HG02852 (cell line): Measurements from ENCODE around the gene ATP8A2.

Experiments used
- ATAC-seq: cut with Tn5 transposase; IDR thresholded peaks from one replicate; pipeline ENCODE4 v1.9.1; 2021; ENCODE audit warnings: mild to moderate bottlenecking, moderate library complexity; ENCODE audit not compliant: unreplicated experiment

Gene ATP8A2

GRCh38 chr13:25987987-25988386, 616.2 kb downstream of the ATP8A2 start:
- no peak for ATAC-seq

- ATAC-seq: no peak
Measured at GRCh38 chr13:25988661-25989060, 616.9 kb downstream of the ATP8A2 start.

- ATAC-seq: no peak
Measured at GRCh38 chr13:25990801-25991200, 619.0 kb downstream of the ATP8A2 start.

DNA sequence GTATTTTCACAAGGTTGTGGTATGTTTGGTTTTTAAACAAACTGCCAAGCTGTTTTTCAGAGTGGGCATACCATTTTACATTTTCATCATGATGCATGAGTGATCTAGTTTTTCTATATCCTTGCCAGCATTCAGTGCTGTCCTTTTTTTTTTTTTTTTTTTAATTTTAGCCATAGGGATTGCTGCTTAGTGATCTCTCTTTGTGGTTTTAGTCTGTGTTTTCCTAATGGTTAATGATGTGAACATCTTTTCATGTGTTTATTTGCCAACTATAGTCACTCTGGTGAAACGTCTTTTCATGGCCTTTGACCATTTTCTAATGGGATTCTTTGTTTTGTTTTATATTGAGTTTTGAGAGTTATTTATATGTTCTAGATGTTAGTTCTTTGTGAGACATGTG, 620.3 kb downstream of the ATP8A2 start:
- ATAC-seq: no peak

- no peak for ATAC-seq
Measured at GRCh38 chr13:26007261-26008125, 635.7 kb downstream of the ATP8A2 start.

- no peak for ATAC-seq
Measured at GRCh38 chr13:26010487-26011207, 638.9 kb downstream of the ATP8A2 start.

GRCh38 chr13:26011208-26011573, 639.4 kb downstream of the ATP8A2 start:
- ATAC-seq: no peak

DNA sequence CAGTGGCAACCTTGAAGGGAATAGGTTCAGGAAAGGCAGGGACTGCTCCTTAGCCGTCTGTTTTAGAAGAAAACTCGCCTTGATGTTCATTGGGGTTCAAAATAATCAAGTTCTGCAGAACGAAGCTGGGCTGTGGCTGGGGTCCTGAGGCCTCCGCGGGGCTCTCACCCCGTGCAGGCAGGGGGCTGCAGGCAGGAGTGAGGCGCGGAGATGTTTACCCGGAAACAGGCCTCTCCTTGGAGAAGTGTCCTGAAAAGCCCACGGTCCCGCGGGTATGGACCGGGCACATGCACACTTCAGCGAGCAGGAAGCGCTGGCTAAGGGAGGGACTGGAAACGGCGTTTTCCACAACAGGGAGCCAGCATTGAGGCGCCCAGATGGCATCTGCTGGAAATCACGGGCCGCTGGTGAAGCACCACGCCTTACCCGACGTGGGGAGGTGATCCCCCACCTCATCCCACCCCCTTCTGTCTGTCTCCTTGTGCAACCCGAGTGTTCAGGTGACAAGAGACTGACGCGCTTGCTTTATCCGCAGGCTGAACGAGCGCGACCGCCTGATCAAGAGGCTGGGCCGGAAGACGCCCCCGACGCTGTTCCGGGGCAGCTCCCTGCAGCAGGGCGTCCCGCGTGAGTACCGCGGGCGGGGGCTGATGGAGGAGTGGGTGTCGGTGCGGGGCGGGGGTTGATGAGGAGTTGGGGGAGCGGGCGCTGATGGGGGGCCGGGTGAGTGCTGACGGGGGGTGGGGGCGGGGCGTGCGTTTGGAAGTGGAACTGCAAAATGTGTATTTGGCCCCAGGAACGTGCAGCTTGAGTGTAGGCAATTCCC, 640.4 kb downstream of the ATP8A2 start:
- no peak for ATAC-seq

DNA sequence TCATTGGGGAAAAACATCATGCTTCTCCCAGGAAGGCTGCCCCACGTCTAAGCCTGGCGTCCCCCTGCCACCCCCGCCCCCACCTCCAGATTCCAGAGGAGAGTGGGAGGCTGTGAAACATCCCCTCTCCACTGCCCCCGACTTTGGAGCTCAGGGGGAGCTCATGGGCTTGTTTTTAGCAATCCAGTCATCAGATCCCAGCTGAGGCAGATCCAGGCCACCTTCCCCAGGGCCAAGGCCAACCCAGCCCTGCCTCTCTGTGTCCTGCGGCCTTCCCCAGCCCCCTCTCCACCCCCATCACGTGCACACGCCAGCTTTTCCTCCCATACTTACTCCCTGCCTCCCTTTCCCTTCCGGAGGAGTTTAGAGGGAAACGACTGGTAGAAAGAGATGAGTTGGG, 641.2 kb downstream of the ATP8A2 start:
- ATAC-seq: no peak

DNA sequence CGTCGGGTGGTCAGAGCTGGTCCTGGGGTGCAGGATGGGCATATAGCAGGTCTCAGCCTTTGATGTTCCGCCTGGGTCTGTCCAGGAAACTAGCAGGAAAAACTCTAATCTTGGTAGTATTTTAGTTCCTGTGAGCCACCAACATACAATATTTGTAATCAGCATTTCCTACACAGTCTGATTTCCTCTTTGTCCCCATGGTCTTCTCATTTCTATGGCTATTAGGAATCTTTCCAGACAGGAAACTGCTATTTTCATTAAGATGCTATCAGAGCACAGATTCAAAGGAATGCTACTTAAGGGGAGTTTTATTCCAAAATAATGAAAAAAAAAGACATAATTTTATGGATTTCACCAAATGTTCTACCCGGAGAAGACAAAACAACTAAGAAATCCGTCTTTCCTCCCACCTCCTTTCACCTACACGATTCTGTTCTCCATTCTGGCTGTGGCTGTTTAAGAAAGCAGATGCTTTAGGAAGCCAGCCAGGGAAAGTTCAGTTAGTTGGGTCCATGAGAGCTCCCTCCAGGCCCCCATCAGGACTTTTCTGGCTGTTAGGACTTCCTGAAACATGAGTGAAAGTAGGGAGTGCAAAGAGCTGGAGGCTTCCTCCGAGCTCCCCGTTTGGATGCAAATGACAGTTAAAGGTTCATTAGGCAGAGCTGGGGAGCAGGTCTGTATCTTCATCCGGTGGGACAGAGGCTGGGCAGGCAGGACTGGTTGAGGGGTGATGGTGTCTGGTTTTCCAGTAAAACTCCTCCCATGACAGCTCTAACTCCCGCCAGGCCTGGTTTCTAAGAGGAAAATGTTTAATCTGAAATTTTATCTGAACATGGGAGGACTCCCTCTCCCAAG, 643.7 kb downstream of the ATP8A2 start:
- no peak for ATAC-seq

- no peak for ATAC-seq
Measured at GRCh38 chr13:26016189-26016588, 644.4 kb downstream of the ATP8A2 start.

DNA sequence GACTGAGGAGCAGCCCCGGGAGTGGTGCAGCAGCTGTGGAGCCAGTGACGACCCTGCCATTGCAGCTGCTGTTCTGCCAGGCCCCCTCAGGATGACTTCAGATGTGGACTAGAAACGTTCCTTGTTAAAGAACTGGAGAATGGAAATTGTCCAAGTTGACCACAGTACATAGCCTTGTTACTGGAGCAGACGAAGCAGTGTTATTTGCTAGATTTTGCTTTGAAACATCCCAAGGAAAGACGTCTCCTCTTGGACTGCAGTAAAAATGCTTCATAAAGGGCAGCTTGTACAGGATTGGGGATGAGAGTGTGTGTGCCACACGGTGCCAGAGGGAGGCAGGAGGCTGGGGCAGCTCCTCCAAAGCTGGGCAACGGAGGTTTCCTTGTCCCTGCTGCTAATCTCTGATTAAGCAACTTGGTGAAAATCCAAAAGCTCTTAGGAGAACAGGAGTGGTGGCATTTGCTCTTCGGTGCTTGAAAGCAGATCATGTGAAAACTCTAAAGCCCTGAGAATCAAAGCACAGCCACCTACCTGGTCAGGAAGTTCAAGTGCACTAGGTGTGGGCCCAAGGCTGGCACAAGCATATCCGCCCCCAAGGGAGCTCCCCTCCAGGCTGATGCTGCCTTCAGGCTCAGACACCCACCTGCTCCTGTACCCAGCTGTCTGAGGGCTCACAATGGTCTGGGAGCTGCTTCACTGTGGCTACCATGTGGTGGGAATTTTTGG, 645.6 kb downstream of the ATP8A2 start:
- ATAC-seq: no peak

DNA sequence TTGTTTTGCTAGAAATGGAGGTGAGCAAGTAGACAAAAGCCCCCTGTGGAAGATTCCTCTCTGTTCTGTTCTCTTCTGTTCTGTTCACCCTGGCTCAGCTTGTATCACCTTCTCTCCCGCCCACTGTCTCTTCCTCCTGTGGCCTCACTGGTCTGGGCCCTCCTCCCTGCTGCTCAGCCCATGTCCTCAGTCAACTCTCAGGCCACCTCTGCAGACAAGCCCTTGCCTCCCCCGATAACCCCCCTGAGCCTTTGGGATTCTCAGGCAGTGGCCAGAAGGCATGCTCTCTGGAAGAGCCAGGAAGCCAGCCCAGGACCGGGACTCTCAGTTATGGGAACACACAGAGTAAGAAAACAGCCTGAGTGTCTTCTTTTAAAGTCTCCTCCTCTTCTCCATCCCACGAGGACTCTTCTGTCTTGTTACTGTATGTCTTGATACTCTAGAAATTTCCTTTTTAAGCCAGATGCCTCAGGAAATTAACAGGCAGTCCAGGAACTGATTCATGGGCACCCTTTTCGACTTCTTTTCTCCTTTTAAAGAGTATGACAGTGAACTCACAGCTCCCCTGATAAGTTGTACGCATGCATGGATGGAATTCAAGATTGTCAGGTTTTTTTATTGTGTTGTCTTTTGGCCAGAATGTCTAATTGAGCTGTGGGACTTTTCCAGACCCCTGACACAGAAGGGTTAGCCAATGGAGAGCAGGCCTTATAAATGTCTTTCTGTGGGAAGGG, 646.3 kb downstream of the ATP8A2 start:
- ATAC-seq: no peak

DNA sequence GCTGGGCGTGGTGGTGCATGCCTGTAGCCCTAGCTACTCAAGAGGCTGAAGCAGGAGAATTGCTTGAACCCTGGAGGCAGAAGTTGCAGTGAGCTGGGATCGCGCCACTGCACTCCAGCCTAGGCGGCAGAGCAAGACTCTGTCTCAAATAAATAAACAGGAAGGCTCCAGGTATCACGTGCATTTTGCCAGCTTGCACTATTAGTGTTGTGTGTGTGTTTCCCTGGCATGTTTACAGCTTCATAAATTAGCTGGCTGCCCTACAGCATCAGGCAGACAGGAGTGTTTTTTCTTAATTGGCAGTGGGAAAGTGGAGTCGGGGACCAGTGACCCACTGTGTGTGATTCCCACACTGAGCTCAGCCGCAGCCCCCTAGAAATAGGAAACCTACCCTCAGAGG, 647.5 kb downstream of the ATP8A2 start:
- ATAC-seq: no peak

- no peak for ATAC-seq
Measured at GRCh38 chr13:26019881-26020870, 648.4 kb downstream of the ATP8A2 start.

- ATAC-seq: no peak
Measured at GRCh38 chr13:26020891-26021290, 649.1 kb downstream of the ATP8A2 start.

GRCh38 chr13:26021516-26021915, 649.7 kb downstream of the ATP8A2 start:
- no peak for ATAC-seq

DNA sequence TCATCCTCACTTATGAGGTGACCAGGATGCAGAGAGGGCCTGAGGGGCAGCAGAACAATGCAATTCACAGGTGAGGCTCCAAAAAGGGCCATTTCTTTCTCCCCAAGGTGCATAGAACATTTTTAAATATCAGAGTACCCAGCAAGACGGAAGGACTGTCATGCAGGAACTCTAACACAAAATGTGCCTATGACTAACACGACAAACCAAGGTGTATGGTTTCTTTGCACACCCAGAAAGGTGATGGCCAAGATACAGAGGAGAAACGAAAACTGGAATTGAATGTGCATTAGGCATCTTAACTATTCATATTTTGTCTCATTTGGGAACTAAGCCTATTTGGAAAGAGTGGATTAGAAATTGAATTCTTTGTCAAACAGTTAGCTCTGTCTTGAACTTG, 650.2 kb downstream of the ATP8A2 start:
- no peak for ATAC-seq
